Islet of Langerhans (tissue), 1 donor: ENCODE results near the gene SLC38A2.
"Not testable (repeated sequence)": the region's sequence is repeated elsewhere in the genome, so short reads cannot be mapped to it uniquely, and the experiment has no call there.

ENCODE experiments used
- FAIRE-seq: peaks from one replicate; lab custom pipeline; 2011; peaks lifted over from hg19 to GRCh38; lab: Jason Lieb, UNC

The SLC38A2 gene

GRCh38 chr12:46372544-46373300 is at the start of gene SLC38A2:
Gene SLC38A2 (minus strand): TSS chr12:46372773. CDS start chr12:46371293, 1,480 bp downstream.
- FAIRE-seq: no peak

- no peak for FAIRE-seq
Observed at GRCh38 chr12:46419675-46420074, 47.1 kb upstream of the SLC38A2 start.

- FAIRE-seq: no peak
Observed at GRCh38 chr12:46415552-46415951, 43.0 kb upstream of the SLC38A2 start.

- FAIRE-seq: no peak
Observed at GRCh38 chr12:46414591-46415268, 42.2 kb upstream of the SLC38A2 start.

- no peak for FAIRE-seq
Observed at GRCh38 chr12:46413368-46413767, 40.8 kb upstream of the SLC38A2 start.

GRCh38 chr12:46412857-46413256 is 40.3 kb upstream of the SLC38A2 start:
- FAIRE-seq: no peak

- FAIRE-seq: no peak
Observed at GRCh38 chr12:46410495-46410894, 37.9 kb upstream of the SLC38A2 start.

- FAIRE-seq: no peak
Observed at GRCh38 chr12:46409974-46410373, 37.4 kb upstream of the SLC38A2 start.

GRCh38 chr12:46409342-46409741 is 36.8 kb upstream of the SLC38A2 start:
- no peak for FAIRE-seq

GRCh38 chr12:46408441-46408840 is 35.9 kb upstream of the SLC38A2 start:
- FAIRE-seq: no peak

- FAIRE-seq: no peak
Observed at GRCh38 chr12:46407361-46407760, 34.8 kb upstream of the SLC38A2 start.

GRCh38 chr12:46406352-46407027 is 33.9 kb upstream of the SLC38A2 start:
- no peak for FAIRE-seq

GRCh38 chr12:46404733-46405132 is 32.2 kb upstream of the SLC38A2 start:
- FAIRE-seq: no peak

GRCh38 chr12:46404225-46404631 is 31.7 kb upstream of the SLC38A2 start:
- FAIRE-seq: no peak

- FAIRE-seq: no peak
Observed at GRCh38 chr12:46403719-46404070, 31.1 kb upstream of the SLC38A2 start.

GRCh38 chr12:46402941-46403718 is 30.6 kb upstream of the SLC38A2 start:
- FAIRE-seq: no peak

GRCh38 chr12:46402451-46402850 is 29.9 kb upstream of the SLC38A2 start:
- FAIRE-seq: no peak

GRCh38 chr12:46401662-46402061 is 29.1 kb upstream of the SLC38A2 start:
- no peak for FAIRE-seq

- FAIRE-seq: no peak
Observed at GRCh38 chr12:46400406-46400805, 27.8 kb upstream of the SLC38A2 start.

- FAIRE-seq: not testable (repeated sequence)
Observed at GRCh38 chr12:46399461-46400248, 27.1 kb upstream of the SLC38A2 start.

- FAIRE-seq: no peak
Observed at GRCh38 chr12:46396826-46397225, 24.3 kb upstream of the SLC38A2 start.

GRCh38 chr12:46395388-46395787 is 22.8 kb upstream of the SLC38A2 start:
- no peak for FAIRE-seq
